NT2/D1 (cell line): ENCODE measurements around the gene CCNT2.

Source experiments
- DNase-seq: peaks from one replicate; pipeline ENCODE4 v3.0.0-alpha.2; 2011; ENCODE audit warnings: low read depth, low spot score
- H3K27me3 ChIP-seq: 2 replicates; pipeline ENCODE4 v1.6.0; 2011; ENCODE audit warnings: mild to moderate bottlenecking; ENCODE audit not compliant: insufficient read length, insufficient read depth
- H3K36me3 ChIP-seq: 2 replicates; pipeline ENCODE4 v1.6.1; 2011; ENCODE audit warnings: mild to moderate bottlenecking, low read length, mixed read lengths; ENCODE audit not compliant: insufficient read depth, insufficient read length
- H3K4me1 ChIP-seq: 2 replicates; pipeline ENCODE4 v1.5.1; 2011; ENCODE audit not compliant: insufficient read depth, insufficient read length
- H3K4me3 ChIP-seq: 2 replicates; pipeline ENCODE4 v1.5.1; 2011; ENCODE audit warnings: low read depth; ENCODE audit not compliant: insufficient read length
- H3K9ac ChIP-seq: 2 replicates; pipeline ENCODE4 v1.6.0; 2011; ENCODE audit warnings: low read depth; ENCODE audit not compliant: insufficient read length
- H3K9me3 ChIP-seq: 2 replicates; pipeline ENCODE4 v1.5.1; 2011; ENCODE audit warnings: mild to moderate bottlenecking, low read length; ENCODE audit not compliant: insufficient read depth
- SUZ12 ChIP-seq: IDR thresholded peaks from 2 replicates; pipeline ENCODE4 v1.6.1; 2011; ENCODE audit not compliant: insufficient read length, insufficient read depth; ENCODE audit errors: extremely low read depth
- YY1 ChIP-seq: IDR thresholded peaks from 2 replicates; pipeline ENCODE4 v1.6.1; 2011; ENCODE audit not compliant: insufficient read length, insufficient read depth
- ZNF274 ChIP-seq: IDR thresholded peaks from 2 replicates; pipeline ENCODE4 v1.6.1; 2011; ENCODE audit warnings: mild to moderate bottlenecking, low read depth, low read length

Gene CCNT2

DNA sequence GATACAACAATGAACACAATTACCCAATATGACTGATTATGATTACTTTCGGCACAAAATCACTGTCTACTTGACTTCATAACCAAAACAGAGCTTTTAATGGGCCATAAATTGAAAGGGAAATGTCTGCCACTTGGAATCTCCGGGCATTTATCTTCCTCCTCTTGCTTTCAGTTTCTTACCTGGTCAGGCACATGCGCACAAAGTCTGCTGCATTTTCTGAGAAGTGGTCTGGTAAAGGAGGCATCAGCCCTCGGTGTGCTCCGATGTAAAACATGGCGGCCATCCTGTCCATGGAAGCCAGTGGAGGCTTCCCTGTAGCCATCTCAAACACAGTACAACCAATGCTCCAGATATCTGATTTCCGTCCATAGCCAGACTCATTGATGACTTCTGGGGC is 62.0 kb downstream of the CCNT2 start:
- Histone ChIP-seq H3K36me3 (no peaks in the 10 kb centered on the region), H3K27me3 (no peaks in the 10 kb centered on the region), H3K9me3 (no peaks in the 10 kb centered on the region), H3K9ac (no peak overlapping the region), H3K4me3 (no peak overlapping the region), H3K4me1 (no peaks in the 10 kb centered on the region)
- no peak for DNase-seq
- TF ChIP-seq SUZ12 (no peak), YY1 (no peak), ZNF274 (no peak)

DNA sequence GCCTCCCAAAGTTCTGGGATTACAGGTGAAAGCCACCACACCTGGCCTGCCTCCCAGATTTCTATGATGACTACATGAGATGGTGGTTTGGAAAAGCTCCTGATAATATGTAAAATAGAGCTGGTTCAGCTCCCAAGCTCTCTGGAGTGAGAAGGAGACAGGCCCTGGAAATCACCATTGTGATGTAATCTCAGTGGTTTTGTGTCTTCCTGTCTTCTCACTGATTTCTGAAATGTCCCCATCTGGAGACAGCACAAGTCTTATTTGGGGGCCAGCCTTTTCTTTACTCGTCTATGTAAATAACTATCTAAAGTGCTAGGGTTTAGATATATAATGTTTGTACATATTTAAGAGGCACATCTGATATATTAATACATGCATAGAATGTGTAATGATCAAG is 64.0 kb downstream of the CCNT2 start:
- Histone ChIP-seq H3K4me1 (no peaks in the 10 kb centered on the region), H3K36me3 (no peaks in the 10 kb centered on the region), H3K4me3 (no peak overlapping the region), H3K9me3 (no peaks in the 10 kb centered on the region), H3K27me3 (no peaks in the 10 kb centered on the region), H3K9ac (no peak overlapping the region)
- TF ChIP-seq ZNF274 = no peak
- TF ChIP-seq SUZ12 = no peak
- no peak for TF ChIP-seq YY1
- no peak for DNase-seq

DNA sequence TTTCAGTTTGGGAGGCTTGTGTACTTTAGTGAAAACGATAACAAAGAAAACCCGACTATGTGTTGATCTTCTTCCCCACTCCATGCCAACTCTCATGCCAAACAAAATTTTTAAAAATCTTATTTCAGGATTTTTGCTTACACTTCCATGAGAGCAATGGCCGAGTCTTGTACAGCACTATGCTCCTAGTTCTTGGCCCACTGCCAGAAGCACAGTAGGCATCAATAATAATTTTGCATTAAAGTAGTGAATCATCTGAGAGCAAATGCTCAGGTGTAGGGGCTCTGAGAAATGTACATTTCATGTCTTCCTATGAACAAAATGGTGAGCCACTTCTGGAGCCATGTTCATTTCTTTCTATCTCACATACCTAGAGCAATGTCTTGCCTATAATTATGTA is 66.4 kb downstream of the CCNT2 start:
- Histone ChIP-seq H3K9me3 (no peaks in the 10 kb centered on the region), H3K4me1 (no peaks in the 10 kb centered on the region), H3K9ac (no peak overlapping the region), H3K4me3 (no peak overlapping the region), H3K36me3 (no peaks in the 10 kb centered on the region), H3K27me3 (no peaks in the 10 kb centered on the region)
- DNase-seq = no peak
- TF ChIP-seq YY1 (no peak), SUZ12 (no peak), ZNF274 (no peak)

DNA sequence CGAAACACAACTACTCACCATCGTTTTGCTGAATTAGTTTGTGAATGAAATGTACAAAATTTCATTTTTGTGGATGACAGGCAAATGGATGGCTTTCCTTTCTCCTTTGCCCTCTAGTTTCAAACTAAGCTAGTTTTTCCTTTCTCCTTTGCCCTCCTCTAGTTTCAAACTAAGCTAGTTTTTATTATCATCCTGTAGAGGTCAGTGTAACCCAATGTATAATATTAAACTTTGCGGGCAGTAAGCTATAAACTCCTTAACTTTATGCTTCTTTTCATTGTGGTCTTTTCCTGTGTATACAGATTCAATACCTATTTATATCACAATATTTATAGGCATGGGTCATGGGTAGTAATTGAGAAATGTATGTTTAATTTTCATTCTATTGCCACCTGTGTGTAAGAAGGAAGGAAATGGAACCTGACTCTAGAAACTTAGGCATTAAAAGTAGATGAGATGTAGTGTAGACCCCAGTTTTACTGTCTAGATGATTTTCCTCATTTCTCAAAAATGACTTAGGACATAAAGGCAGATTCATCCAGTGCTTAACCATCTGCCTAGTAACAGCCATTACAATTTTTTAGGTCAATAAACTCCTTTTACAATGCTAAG is 70.5 kb downstream of the CCNT2 start:
- TF ChIP-seq ZNF274 (no peak), SUZ12 (no peak), YY1 (no peak)
- no peak for DNase-seq

DNA sequence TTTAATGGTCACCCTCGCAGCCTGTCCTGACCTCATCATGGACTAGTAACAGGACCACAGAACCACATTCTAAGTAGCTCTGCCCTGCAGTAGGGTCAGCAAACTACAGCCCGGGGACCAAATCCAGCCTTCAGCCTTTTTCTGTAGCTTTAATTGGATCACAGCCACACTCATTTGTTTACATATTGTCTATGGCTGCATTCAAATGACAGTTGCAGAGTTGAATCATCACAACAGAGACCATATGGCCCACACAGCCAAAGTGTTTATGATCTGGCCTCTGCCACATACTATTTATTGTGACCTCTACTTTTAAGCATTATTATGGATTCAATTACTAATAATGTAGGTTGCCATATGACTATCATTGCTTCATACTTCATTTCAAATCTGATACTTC is 80.9 kb downstream of the CCNT2 start:
- TF ChIP-seq YY1 (no peak), SUZ12 (no peak), ZNF274 (no peak)
- no peaks in the 10 kb centered on the region for H3K9me3 ChIP-seq
- peaks cover 2% of the 10 kb centered on the region for H3K27me3 ChIP-seq
- no peak for DNase-seq
- no peaks in the 10 kb centered on the region for H3K4me1 ChIP-seq
- no peak overlapping the region for H3K4me3 ChIP-seq
- no peak overlapping the region for H3K9ac ChIP-seq
- H3K36me3 ChIP-seq = no peaks in the 10 kb centered on the region

More for the DNA sequence above, 70.5 kb downstream of the CCNT2 start:
- Histone ChIP-seq H3K4me3 (no peak overlapping the region), H3K4me1 (no peaks in the 10 kb centered on the region), H3K9me3 (no peaks in the 10 kb centered on the region), H3K27me3 (no peaks in the 10 kb centered on the region), H3K9ac (no peak overlapping the region), H3K36me3 (no peaks in the 10 kb centered on the region)

DNA sequence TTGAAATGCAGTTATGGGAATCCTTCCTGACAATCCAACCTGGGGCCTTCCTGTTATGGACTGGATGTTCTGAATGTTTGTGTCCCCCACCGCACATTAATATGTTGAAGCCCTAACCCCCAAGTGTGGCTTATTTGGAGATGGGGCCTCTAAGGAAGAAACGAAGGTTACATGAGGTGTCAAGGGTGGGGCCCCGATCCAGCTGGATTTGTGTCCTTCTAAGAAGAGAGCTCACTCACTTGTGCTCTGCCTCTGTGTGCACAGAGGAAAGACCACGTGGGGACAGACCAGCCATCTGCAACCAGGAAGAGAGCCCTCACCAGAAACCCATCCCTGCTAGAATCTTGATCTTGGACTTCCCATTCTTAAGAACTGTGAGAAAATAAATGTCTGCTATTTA is 84.2 kb downstream of the CCNT2 start:
- Histone ChIP-seq H3K4me3 (no peak overlapping the region), H3K4me1 (no peaks in the 10 kb centered on the region), H3K9me3 (no peaks in the 10 kb centered on the region), H3K27me3 (peaks cover 14% of the 10 kb centered on the region), H3K36me3 (no peaks in the 10 kb centered on the region), H3K9ac (no peak overlapping the region)
- TF ChIP-seq SUZ12 (no peak), YY1 (no peak), ZNF274 (no peak)
- no peak for DNase-seq

DNA sequence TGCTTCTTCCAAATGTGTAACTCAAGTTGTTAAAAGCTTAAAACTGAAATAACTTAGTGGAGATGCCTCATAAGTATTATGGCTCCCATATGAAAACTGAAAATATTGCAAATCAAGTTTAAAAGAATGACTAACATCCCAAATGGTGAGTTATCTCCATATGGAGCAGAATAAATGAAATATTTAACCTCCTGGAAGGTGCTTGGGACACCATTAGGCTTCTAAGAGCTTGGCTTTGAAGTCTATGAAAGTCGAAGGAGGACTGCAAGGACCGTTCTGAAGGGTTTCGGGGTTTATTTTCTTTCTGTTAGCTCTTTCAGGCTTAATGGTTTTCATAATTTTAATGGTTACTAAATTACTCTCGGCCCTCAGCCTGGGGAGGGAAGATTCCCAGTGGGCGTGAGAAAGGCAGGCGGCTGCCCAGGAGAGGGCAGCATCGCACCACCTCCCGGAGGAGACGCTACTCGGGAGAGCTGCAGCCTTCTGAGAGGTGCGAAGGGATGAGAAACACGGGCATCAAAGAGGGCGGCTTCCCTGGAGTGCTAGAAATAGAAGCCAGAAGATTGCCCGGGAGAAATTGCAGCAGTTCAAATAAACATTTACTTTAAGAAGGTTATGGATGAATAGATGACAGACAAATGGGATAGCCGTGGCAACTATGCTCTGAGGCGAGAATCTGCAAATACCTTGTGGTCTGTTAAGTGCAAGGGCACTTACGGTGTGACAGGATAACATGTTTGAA is 85.6 kb downstream of the CCNT2 start:
- no peaks in the 10 kb centered on the region for H3K9me3 ChIP-seq
- DNase-seq = peak; percentile 71
- H3K27me3 ChIP-seq = peaks cover 14% of the 10 kb centered on the region
- H3K36me3 ChIP-seq = no peaks in the 10 kb centered on the region
- H3K4me1 ChIP-seq = no peaks in the 10 kb centered on the region
- no peak overlapping the region for H3K4me3 ChIP-seq
- TF ChIP-seq ZNF274 (no peak), SUZ12 (no peak), YY1 (no peak)
- no peak overlapping the region for H3K9ac ChIP-seq
